HG03139 (cell line): Measurements from ENCODE around the gene HIF1AN.

Experiments
- ATAC-seq: cut with Tn5 transposase; IDR thresholded peaks from one replicate; pipeline ENCODE4 v1.9.1; 2021; ENCODE audit not compliant: unreplicated experiment

The HIF1AN gene

DNA sequence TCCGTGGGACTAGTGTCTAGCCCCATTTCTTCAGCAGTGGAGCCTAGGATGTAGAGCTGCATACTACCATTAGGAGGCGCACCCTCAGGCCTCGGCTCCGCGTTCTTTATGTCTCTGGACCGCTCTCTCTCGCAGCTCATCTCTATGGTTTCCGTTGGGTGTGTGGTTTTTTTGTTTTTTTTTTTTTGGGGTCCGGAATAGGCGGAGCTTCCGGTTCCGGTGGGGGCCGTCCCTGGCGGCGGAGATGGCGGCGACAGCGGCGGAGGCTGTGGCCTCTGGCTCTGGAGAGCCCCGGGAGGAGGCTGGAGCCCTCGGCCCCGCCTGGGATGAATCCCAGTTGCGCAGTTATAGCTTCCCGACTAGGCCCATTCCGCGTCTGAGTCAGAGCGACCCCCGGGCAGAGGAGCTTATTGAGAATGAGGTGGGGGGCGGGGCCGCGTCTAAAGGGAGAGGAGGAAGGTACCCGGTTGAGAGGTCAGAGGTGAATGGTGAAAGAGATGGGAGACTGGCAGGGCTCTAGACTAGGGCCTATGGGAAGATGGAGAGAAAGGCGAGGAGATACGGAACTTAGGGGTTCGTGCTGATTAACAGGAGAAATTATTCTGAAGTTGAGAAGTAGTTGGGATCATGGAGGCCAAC lies at the start of gene HIF1AN:
Gene HIF1AN, plus strand, starts transcription at position 229 of the 639 bp plus-strand sequence. Its CDS starts 16 bp downstream, at position 245.
- ATAC-seq, result peak; percentile 98

- no peak for ATAC-seq
Measured at GRCh38 chr10:100487529-100487928, 48.2 kb upstream of the HIF1AN start.

- ATAC-seq, result no peak
Measured at GRCh38 chr10:100489396-100489795, 46.3 kb upstream of the HIF1AN start.

- no peak for ATAC-seq
Measured at GRCh38 chr10:100490531-100490930, 45.2 kb upstream of the HIF1AN start.

- no peak for ATAC-seq
Measured at GRCh38 chr10:100496567-100496966, 39.2 kb upstream of the HIF1AN start.

DNA sequence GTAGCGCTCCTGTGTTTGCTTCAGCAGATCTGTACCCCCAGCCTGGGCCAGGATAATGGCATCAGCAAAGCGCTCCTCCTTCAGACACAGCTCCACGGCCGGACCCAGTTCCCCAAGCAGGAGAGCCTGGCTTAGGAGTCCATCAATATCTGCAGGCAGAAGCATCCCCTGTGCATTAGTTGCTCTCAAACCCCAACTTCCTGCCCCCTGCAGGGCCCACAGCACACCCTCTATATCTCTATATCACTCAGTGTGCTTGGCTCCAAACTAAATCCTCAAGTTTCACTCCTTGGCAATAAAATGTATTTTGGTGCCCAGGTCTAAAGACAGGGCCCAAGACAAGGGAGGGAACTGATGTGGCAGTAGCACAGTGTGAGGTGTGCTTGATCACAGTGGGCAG lies 37.7 kb upstream of the HIF1AN start:
- ATAC-seq, result no peak

GRCh38 chr10:100501423-100501822 lies 34.3 kb upstream of the HIF1AN start:
- no peak for ATAC-seq

GRCh38 chr10:100502926-100503494 lies 32.7 kb upstream of the HIF1AN start:
- ATAC-seq, result no peak

- no peak for ATAC-seq
Measured at GRCh38 chr10:100504096-100504495, 31.6 kb upstream of the HIF1AN start.

GRCh38 chr10:100505164-100505563 lies 30.6 kb upstream of the HIF1AN start:
- no peak for ATAC-seq

- no peak for ATAC-seq
Measured at GRCh38 chr10:100506596-100507356, 29.0 kb upstream of the HIF1AN start.

DNA sequence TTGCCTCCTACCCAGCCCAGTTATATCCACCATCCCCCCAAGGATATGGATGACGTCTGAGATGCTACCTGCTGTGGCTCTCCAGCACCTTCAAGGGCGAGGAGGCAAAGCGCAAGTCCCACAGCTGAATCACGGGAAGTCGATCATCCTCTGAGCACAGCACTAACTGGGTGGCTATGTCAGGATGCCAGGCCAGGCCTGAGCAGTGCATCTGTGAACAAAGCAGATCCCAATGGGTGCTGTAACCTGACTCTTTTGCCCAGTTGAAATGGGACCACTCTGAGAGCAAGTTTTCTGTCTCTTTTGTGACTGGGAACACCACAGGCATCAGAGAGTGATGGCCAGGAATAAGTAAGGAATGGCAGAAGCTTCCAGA lies 28.4 kb upstream of the HIF1AN start:
- ATAC-seq, result no peak

- no peak for ATAC-seq
Measured at GRCh38 chr10:100508266-100508665, 27.5 kb upstream of the HIF1AN start.

GRCh38 chr10:100508691-100509150 lies 27.0 kb upstream of the HIF1AN start:
- ATAC-seq, result no peak

DNA sequence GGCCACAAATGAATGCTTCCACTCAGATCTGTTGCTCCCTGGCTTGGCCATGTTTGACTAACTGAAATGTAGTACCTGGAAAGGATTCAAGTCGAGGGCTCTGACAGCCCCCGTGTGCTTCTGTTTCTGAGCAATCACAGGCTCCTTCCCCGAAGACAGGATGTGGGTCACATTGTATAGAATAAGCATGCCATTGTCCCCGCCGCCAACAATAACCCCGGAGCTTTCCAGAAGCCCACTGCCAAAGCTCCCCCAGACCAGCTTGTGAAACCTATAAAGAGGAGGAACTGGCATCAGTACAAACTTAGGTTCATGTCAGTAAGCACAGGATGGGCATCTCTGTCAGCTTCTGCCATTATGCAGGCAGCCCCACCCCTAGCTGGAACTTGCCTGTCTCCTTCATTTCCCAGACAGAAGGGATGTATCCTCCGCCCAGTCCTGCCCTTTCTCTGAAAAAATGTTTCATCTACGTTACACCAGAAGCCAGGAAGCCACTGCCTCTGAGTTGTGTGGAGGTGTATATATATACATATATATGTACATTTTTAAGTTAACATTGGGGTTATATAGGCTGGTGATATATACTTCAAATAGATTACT lies 26.4 kb upstream of the HIF1AN start:
- no peak for ATAC-seq

GRCh38 chr10:100510533-100511308 lies 25.0 kb upstream of the HIF1AN start:
- no peak for ATAC-seq

- ATAC-seq, result no peak
Measured at GRCh38 chr10:100515612-100516011, 20.1 kb upstream of the HIF1AN start.

GRCh38 chr10:100516847-100517246 lies 18.9 kb upstream of the HIF1AN start:
- ATAC-seq, result no peak

DNA sequence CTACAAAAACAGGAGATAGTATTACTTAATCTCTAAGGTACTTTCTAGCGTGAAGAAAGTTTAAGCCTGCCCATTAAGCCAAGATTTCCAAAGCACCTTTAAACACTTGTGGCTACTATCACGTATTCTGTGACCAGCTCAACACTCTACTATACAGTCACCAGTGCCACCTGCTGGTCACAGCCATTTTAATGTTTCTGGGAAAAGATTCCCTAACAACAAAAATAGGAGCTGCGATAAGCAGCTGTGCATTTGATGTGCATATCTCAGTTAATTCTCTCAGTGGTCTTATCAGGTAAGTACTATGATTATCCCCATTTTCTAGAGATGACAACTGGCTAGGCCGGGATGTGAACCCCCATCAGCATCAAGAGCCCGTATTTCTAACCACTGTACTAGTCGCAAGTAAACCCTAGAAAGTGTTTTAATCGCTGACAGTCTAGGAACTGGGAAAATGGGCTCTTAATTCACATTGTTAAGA lies 16.9 kb upstream of the HIF1AN start:
- no peak for ATAC-seq

DNA sequence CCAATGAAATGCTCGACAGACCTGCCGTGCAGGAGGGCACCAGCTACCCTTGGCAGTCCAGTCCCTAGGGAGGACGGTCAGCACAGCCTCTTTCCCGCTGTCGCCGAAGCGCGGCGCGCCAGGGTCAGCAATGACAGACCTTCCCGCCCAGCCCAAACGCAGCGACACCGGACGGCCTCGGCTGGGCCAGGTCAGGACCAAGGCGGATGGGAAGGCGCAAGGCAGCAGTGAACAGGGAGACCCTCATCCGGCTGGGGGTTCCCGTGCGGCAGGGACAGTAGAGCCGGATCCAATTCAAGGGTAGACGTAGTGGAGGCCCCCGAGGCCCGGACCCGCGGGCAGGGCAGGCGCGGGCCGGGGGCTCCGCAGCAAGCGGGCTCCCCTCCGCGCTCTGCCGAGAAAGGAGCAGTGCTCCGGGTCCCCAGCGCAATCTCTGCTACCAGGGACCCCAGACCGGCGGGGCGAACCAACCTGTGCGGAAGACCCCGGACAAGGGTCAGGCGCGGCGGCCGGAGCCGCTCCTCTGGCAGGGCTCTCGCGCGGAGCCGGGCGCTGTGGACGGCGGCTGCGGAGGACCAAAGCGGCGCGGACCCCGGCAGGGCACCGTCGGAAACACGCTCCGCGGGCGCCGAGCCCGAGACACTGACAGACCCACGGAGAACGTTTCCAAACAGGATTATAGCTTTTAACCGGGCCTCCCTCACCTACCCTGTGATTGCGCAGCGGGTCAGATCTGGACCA lies 16.3 kb upstream of the HIF1AN start, which contains the start of gene SEC31B:
Gene SEC31B, minus strand, starts transcription at position 551 of the 741 bp plus-strand sequence. CDS start 2,909 bp downstream, outside the sequence.
- no peak for ATAC-seq
